Measurements from ENCODE around the gene MTF2.
"Not testable (repeated sequence)": the region's sequence is repeated elsewhere in the genome, so short reads cannot be mapped to it uniquely, and the experiment has no call there.

Gene MTF2

DNA sequence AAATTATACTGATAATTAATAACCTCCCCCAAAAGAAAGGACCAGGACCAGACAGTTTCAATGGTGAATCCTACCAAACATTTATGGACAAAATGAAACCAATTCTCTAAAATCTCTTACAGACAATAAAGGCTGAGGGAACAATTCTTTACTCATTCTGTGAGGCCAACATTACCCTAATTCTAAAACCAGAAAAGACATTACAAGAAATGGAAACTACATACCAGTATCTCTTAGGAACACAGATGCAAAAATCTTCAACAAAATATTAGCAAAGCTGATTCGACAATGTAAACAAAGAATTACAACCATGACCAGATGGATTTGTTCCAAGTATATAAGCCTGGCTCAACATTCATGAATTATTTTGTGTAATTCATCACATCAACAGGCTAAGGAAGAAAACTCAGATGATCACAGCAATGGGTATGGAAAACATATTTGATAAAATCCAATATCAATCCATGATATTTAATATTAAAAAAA is 92.5 kb downstream of the MTF2 start:
- Histone ChIP-seq H3K27ac (no peak overlapping the region), H3K36me3 (ENCODE audit: insufficient read depth, low read length) (peaks cover 11% of the 10 kb centered on the region), H3K9me3 (ENCODE audit: low read depth, low read length) (no peaks in the 10 kb centered on the region), H3K9ac (ENCODE audit: insufficient read length) (no peak overlapping the region), H3K4me3 (no peak overlapping the region)
- DNase-seq (ENCODE audit: low read depth, low spot score), result no peak
- TF ChIP-seq FOXP2 (optimal IDR thresholded peaks at IDR 0.05; ENCODE audit: control extremely low read depth, extremely low read length, insufficient read depth) (no peak), POLR2AphosphoS5 (IDR thresholded peaks at IDR 0.05; ENCODE audit: borderline replicate concordance, low read depth, low read length) (no peak), EZH2 (IDR thresholded peaks at IDR 0.05) (no peak)

DNA sequence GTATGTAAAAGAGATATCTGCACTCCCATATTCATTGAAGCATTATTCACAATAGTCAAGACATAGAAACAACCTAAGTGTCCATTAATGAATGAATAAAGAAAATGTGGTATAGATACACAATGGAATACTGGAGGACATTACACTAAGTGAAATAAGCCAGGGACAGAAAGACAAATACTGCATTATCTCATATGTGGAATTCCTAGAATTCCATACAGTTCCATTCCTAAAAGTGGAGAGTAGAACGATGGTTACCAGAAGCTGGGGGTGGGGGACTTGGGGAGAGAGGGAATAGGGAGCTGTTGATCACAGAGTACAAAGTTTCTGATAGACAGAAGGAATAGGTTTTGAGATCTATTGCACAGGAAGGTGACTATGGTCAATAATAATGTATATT is 93.7 kb downstream of the MTF2 start:
- Histone ChIP-seq H3K9me3 (ENCODE audit: low read depth, low read length) (no peaks in the 10 kb centered on the region), H3K27ac (no peak overlapping the region), H3K4me3 (no peak overlapping the region), H3K36me3 (ENCODE audit: insufficient read depth, low read length) (peaks cover 16% of the 10 kb centered on the region), H3K9ac (ENCODE audit: insufficient read length) (no peak overlapping the region)
- no peak for DNase-seq (ENCODE audit: low read depth, low spot score)
- TF ChIP-seq POLR2AphosphoS5 (IDR thresholded peaks at IDR 0.05; ENCODE audit: borderline replicate concordance, low read depth, low read length) (no peak), EZH2 (IDR thresholded peaks at IDR 0.05) (no peak), FOXP2 (optimal IDR thresholded peaks at IDR 0.05; ENCODE audit: control extremely low read depth, extremely low read length, insufficient read depth) (no peak)

DNA sequence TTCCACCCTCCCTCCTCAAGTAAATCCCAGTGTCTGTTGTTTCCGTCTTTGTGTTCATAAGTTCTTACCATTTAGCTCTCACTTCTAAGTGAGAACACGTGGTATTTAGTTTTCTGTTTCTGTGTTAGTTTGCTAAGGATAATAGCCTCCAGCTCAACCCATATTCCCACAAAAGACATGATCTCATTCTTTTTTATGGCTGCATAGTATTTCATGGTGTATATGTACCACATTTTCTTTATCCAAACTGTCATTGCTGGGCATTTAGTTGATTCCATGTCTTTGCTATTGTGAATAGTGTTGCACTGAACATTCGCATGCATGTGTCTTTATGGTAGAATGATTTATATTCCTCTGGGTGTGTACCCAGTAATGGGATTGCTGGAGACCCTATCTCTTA is 95.6 kb downstream of the MTF2 start:
- H3K27ac ChIP-seq; DNase-seq (ENCODE audit: low read depth, low spot score); H3K9ac ChIP-seq (ENCODE audit: insufficient read length); H3K4me3 ChIP-seq; H3K9me3 ChIP-seq (ENCODE audit: low read depth, low read length): not testable (repeated sequence)
- peaks cover 16% of the 10 kb centered on the region for H3K36me3 ChIP-seq (ENCODE audit: insufficient read depth, low read length)

DNA sequence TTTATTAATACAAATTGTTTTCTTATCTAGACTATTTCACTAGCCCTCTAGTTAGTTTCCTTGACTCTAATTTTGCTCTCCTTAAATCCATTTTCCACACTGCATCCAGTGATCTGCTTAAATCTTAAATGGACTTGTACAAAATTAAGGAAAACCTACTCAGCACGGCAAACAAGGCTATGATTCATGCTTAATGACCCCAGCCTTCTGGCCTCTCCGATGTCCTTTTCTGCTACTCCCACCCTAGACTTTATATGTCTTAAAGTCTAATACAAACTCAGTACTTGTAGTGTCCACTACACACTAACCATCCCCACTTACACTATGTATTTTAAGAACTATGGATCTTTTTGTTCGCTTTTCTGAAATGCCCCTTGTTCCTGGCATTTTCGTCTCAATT is 98.9 kb downstream of the MTF2 start:
- no peak for DNase-seq (ENCODE audit: low read depth, low spot score)
- Histone ChIP-seq H3K27ac (no peak overlapping the region), H3K9ac (ENCODE audit: insufficient read length) (no peak overlapping the region)

DNA sequence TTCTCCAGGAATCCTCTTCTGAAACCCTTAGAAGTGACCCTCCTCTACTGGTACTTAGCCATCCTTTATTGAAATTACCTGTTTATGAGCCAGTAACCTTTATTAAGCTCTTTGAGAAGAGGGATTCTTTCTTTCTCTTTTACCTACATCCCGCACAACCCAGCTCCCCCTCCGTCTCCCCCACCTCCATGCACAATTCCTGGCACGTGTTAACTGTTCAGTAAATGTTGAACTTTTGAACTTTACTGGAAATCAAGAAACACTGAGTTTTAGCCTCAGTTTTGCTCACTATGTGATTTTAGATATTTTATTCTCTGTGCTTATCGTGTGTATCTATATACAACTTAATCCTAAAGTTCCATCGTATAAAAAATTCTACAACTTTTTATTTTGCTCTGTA is 99.3 kb downstream of the MTF2 start:
- Histone ChIP-seq H3K9me3 (ENCODE audit: low read depth, low read length) (no peaks in the 10 kb centered on the region), H3K4me3 (peak overlapping the region; percentile 97), H3K36me3 (ENCODE audit: insufficient read depth, low read length) (peaks cover 16% of the 10 kb centered on the region), H3K9ac (ENCODE audit: insufficient read length) (peak overlapping the region; percentile 50), H3K27ac (no peak overlapping the region)
- TF ChIP-seq EZH2 (IDR thresholded peaks at IDR 0.05) (no peak), FOXP2 (optimal IDR thresholded peaks at IDR 0.05; ENCODE audit: control extremely low read depth, extremely low read length, insufficient read depth) (no peak), POLR2AphosphoS5 (IDR thresholded peaks at IDR 0.05; ENCODE audit: borderline replicate concordance, low read depth, low read length) (no peak)
- DNase-seq (ENCODE audit: low read depth, low spot score), result no peak

More for the DNA sequence above, 98.9 kb downstream of the MTF2 start:
- Histone ChIP-seq H3K4me3 (peak overlapping the region; percentile 97), H3K9me3 (ENCODE audit: low read depth, low read length) (no peaks in the 10 kb centered on the region), H3K36me3 (ENCODE audit: insufficient read depth, low read length) (peaks cover 16% of the 10 kb centered on the region)
- TF ChIP-seq FOXP2 (optimal IDR thresholded peaks at IDR 0.05; ENCODE audit: control extremely low read depth, extremely low read length, insufficient read depth) (no peak), POLR2AphosphoS5 (IDR thresholded peaks at IDR 0.05; ENCODE audit: borderline replicate concordance, low read depth, low read length) (no peak), EZH2 (IDR thresholded peaks at IDR 0.05) (no peak)

DNA sequence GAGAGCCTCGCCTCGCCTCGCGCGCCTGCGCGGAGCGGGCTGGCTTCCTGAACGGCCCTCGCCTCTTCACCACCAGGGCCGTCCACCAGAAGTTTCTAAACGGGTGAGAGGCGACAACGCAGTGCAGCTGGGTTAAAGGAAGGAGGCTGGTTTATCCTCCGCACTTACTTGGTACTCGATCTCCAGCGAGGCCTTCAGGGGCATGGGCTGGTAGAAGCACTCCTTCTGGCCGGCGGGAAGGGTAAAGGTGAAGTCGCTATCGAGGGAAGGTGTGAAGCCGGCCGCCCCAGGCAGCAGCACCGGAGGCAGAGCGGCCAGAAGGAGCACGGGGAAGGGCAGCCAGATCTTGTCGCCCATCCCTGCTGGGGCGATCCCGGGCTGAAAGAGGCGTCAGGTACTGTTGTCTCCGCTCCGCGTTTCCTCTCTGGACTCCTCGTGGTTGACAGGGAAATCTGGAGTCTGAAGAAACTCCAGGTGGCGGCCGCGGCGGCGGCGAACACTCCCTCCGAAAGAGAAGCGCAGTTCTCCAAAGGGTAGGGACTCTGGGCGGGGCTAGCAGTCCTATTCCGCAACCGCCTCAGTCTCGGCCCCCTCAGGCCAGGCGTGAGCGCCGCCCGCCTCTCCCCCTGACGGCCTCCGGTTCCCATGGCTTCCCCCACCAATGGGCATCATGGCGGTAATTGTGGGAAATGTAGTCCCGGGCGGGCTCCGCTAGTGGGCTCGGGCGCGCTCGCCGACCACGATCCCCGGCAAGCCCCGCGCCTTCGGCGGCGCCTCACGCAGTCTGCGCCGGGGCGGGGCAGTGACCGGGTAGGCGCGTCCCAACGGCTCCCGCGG is 101.0 kb downstream of the MTF2 start, which contains the start of gene TMED5:
Gene TMED5, minus strand, starts transcription at position 528 of the 837 bp plus-strand sequence. Its CDS starts 171 bp downstream, at position 357.
- peak; percentile 83 for TF ChIP-seq FOXP2 (optimal IDR thresholded peaks at IDR 0.05; ENCODE audit: control extremely low read depth, extremely low read length, insufficient read depth)
- peak; percentile 84 for TF ChIP-seq POLR2AphosphoS5 (IDR thresholded peaks at IDR 0.05; ENCODE audit: borderline replicate concordance, low read depth, low read length)
- TF ChIP-seq EZH2 (IDR thresholded peaks at IDR 0.05), result no peak
- Histone ChIP-seq H3K27ac (peak within 1 kb of the TSS; percentile 88), H3K4me3 (peak within 1 kb of the TSS; percentile 97), H3K36me3 (ENCODE audit: insufficient read depth, low read length) (peaks cover 10% of the 10 kb centered on the region; the same call in 1 of the 2 replicates), H3K9me3 (ENCODE audit: low read depth, low read length) (no peaks in the 10 kb centered on the region), H3K9ac (ENCODE audit: insufficient read length) (peak within 1 kb of the TSS; percentile 80)
- peak; percentile 77 for DNase-seq (ENCODE audit: low read depth, low spot score)

DNA sequence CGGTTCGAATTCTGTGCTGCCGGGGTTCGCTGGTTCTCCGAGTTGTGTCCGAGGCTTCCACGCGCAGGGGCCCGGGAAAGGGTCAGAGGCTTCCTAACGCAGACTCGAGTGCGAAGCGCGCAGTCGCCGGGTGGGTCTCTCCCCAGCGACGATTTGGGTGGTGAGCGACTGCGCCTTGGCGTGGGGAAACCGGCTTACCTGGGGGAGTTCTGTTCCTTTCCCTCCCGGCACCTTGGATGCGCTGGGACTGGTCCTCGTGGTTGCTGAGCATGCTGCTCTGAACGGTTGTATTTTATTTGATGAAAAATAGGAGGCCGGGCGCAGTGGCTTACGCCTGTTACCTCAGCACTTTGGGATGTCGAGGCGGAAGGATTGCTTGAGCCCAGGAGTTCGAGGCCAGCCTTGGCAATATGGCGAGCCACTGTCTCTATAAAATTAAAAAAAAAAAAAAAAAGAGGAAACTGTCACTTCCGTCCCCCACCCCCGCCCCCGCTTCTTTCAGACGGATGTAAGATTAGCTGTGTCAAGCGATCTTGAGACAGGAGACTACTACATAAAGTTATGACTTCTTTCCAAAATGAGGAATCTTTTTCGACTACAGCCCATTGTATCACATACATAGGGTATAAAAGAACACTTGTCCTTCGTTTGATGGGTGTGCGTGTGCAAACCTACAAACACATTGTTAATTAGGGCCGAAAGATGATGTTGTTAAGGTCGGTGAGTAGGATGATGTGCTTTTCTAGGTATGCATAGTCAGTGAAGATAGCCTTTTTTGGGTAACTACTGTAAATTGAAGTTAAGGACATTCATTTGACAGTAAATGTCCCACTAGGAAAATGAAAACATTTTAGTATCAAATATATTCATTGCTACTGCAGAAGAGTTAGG is 101.9 kb downstream of the MTF2 start, which contains the start of gene CCDC18:
Gene CCDC18, plus strand, starts transcription at position 2 of the 891 bp plus-strand sequence. CDS start 2,638 bp downstream, outside the sequence.
- no peak for DNase-seq (ENCODE audit: low read depth, low spot score)
- Histone ChIP-seq H3K36me3 (ENCODE audit: insufficient read depth, low read length) (peaks cover 5% of the 10 kb centered on the region; the same call in 1 of the 2 replicates), H3K27ac (peak within 1 kb of the TSS; percentile 88), H3K9ac (ENCODE audit: insufficient read length) (peak within 1 kb of the TSS; percentile 80), H3K4me3 (peak within 1 kb of the TSS; percentile 97), H3K9me3 (ENCODE audit: low read depth, low read length) (no peaks in the 10 kb centered on the region)
- TF ChIP-seq FOXP2 (optimal IDR thresholded peaks at IDR 0.05; ENCODE audit: control extremely low read depth, extremely low read length, insufficient read depth), result no peak
- peak; percentile 75 for TF ChIP-seq POLR2AphosphoS5 (IDR thresholded peaks at IDR 0.05; ENCODE audit: borderline replicate concordance, low read depth, low read length)
- no peak for TF ChIP-seq EZH2 (IDR thresholded peaks at IDR 0.05)

DNA sequence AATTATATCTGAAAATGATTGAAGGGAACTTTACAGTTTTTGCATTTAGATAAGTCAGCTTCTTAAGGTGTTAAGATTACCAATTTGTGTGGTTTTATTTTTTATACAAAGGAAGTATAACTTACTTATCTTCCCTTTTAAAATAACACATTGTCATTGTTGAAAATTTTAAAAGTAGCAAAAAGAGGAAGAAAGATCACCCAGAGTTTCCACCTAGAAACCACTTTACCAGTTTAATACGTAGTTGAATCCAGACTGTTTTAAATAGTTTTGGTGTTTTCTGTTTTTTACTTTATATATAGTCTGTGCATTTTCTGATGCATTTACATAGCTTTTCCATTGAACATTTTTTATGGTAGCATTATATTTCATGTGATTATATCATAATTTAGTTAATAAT is 107.6 kb downstream of the MTF2 start:
- Histone ChIP-seq H3K27ac (no peak overlapping the region), H3K9ac (ENCODE audit: insufficient read length) (no peak overlapping the region), H3K36me3 (ENCODE audit: insufficient read depth, low read length) (no peaks in the 10 kb centered on the region; the same call in 1 of the 2 replicates), H3K9me3 (ENCODE audit: low read depth, low read length) (no peaks in the 10 kb centered on the region), H3K4me3 (no peak overlapping the region)
- no peak for DNase-seq (ENCODE audit: low read depth, low spot score)
- TF ChIP-seq EZH2 (IDR thresholded peaks at IDR 0.05), result no peak
